Caco-2 (cell line): ENCODE results near the gene AVPI1. TPM values are rescaled to one million over a fixed set of nuclear protein-coding genes. Genes with fewer than 3 reads are reported as not detected.
A peak's percentile ranks its signal among the peaks of the same experiment; 100 is the strongest.

Source experiments
- BruUV-seq: library from RNA; stranded (reverse); fragments of 400-500 nt; replicated peaks from 2 replicates; lab custom pipeline; 2021; lab: Mats Ljungman, UMichigan
- CTCF ChIA-PET: fragments of 300-600 bp; sonication (Branson Sonifier 250); formaldehyde crosslinking; loops from one replicate; lab custom pipeline; 2022; ENCODE audit warnings: antibody characterized with exemption; lab: Charles Lee
- POLR2A ChIA-PET: fragments of 300-600 bp; sonication (Branson Sonifier 250); formaldehyde crosslinking; loops from one replicate; lab custom pipeline; 2022; ENCODE audit warnings: antibody characterized with exemption; lab: Charles Lee
- DNase-seq, 2 experiments: peaks; one replicate each; pipeline versions ENCODE4 v3.0.0 to v3.0.0-alpha.2; 2020 to 2022
- H3K27me3 ChIP-seq: replicated peaks from 2 replicates; pipeline ENCODE4 v1.6.0; 2011; ENCODE audit warnings: low read length; ENCODE audit not compliant: control insufficient read depth, insufficient read depth
- H3K36me3 ChIP-seq: 2 replicates; pipeline ENCODE4 v1.5.1; 2011; ENCODE audit warnings: low read length; ENCODE audit not compliant: control insufficient read depth, insufficient read depth
- H3K4me1 ChIP-seq: fragments of 250-450 bp; sonication (Bioruptor Pico); 2 replicates; pipeline ENCODE4 v1.5.1; 2020; ENCODE audit warnings: mild to moderate bottlenecking
- H3K4me3 ChIP-seq: 2 replicates; pipeline ENCODE4 v1.5.1; 2011; ENCODE audit warnings: low read depth, mild to moderate bottlenecking, control low read depth, low read length
- H3K9me3 ChIP-seq: fragments of 250-450 bp; sonication (Bioruptor Pico); 2 replicates; pipeline ENCODE4 v1.5.1; 2020; ENCODE audit warnings: mild to moderate bottlenecking, moderate library complexity
- H3K27ac Mint-ChIP-seq: one replicate; pipeline ENCODE4 v1.8.0; 2022; ENCODE audit warnings: mixed read lengths; ENCODE audit not compliant: unreplicated experiment
- H3K27me3 Mint-ChIP-seq: one replicate; pipeline ENCODE4 v1.8.0; 2022; ENCODE audit warnings: mixed read lengths; ENCODE audit not compliant: insufficient read depth, unreplicated experiment
- H3K36me3 Mint-ChIP-seq: one replicate; pipeline ENCODE4 v1.8.0; 2022; ENCODE audit warnings: mild to moderate bottlenecking, mixed read lengths; ENCODE audit not compliant: insufficient read depth, unreplicated experiment
- H3K4me1 Mint-ChIP-seq: one replicate; pipeline ENCODE4 v1.8.0; 2022; ENCODE audit warnings: low read depth, mixed read lengths; ENCODE audit not compliant: unreplicated experiment
- H3K4me3 Mint-ChIP-seq: one replicate; pipeline ENCODE4 v1.8.0; 2022; ENCODE audit warnings: mild to moderate bottlenecking, moderate library complexity, mixed read lengths; ENCODE audit not compliant: unreplicated experiment
- H3K9me3 Mint-ChIP-seq: one replicate; pipeline ENCODE4 v1.8.0; 2022; ENCODE audit warnings: mixed read lengths; ENCODE audit not compliant: unreplicated experiment
- intact Hi-C: fragments of 100-400 bp; cut with micrococcal nuclease; formaldehyde crosslinking; loops from one replicate; pipeline ENCODE4 v1.10.0; 2022; ENCODE audit not compliant: unreplicated experiment
- total RNA-seq: library from RNA; stranded (reverse); gene quantifications from 2 replicates; pipeline ENCODE4 v1.2.3, GENCODE V29; 2022
- TF ChIP-seq, protein P1 (sequence below), 2 experiments: fragments of 200-600 bp in 1 of 2; IDR thresholded peaks; 1 replicate in 1 of 2; 2 replicates in 1 of 2; pipeline versions ENCODE4 v1.5.1 to v1.8.0; 2011 to 2022; ENCODE audit warnings: antibody characterized with exemption in 1 of 2, control low read depth in 1 of 2, inconsistent platforms in 1 of 2, low read depth in 1 of 2, low read length in 1 of 2, mild to moderate bottlenecking in 1 of 2, moderate library complexity in 1 of 2; ENCODE audit not compliant: insufficient read depth in 1 of 2, severe bottlenecking in 1 of 2, unreplicated experiment in 1 of 2

Gene AVPI1
- total RNA-seq, 1 experiment from 2014 or later = 17.1 TPM

GRCh38 chr10:97648562-97649404 lies 38.3 kb downstream of the AVPI1 start:
- Histone ChIP-seq H3K27me3 (no peaks in the 10 kb centered on the region), H3K4me1 (peaks cover 13% of the 10 kb centered on the region), H3K36me3 (peaks cover under 1% of the 10 kb centered on the region; the same call in 1 of the 2 replicates), H3K4me3 (no peak overlapping the region), H3K9me3 (no peaks in the 10 kb centered on the region)
- H3K27me3 Mint-ChIP-seq = no peaks in the 10 kb centered on the region
- peak overlapping the region; percentile 2 for H3K4me3 Mint-ChIP-seq
- peaks cover 28% of the 10 kb centered on the region for H3K36me3 Mint-ChIP-seq
- ChIA-PET CTCF (interaction anchor here (0.5 to 0.7 kb wide), 2 partner anchors 9 to 34 kb away, joined by 3 read pairs; no protein-coding TSS in a partner anchor), POLR2A (interaction anchor here (0.7 kb wide), 1 partner anchor 15 kb away, joined by 11 read pairs; no protein-coding TSS in a partner anchor)
- TF ChIP-seq, protein P1, sequence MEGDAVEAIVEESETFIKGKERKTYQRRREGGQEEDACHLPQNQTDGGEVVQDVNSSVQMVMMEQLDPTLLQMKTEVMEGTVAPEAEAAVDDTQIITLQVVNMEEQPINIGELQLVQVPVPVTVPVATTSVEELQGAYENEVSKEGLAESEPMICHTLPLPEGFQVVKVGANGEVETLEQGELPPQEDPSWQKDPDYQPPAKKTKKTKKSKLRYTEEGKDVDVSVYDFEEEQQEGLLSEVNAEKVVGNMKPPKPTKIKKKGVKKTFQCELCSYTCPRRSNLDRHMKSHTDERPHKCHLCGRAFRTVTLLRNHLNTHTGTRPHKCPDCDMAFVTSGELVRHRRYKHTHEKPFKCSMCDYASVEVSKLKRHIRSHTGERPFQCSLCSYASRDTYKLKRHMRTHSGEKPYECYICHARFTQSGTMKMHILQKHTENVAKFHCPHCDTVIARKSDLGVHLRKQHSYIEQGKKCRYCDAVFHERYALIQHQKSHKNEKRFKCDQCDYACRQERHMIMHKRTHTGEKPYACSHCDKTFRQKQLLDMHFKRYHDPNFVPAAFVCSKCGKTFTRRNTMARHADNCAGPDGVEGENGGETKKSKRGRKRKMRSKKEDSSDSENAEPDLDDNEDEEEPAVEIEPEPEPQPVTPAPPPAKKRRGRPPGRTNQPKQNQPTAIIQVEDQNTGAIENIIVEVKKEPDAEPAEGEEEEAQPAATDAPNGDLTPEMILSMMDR (IDR thresholded peaks at IDR 0.05; ENCODE audit: insufficient read depth in 1 of 2, low read depth in 1 of 2, low read length in 1 of 2, severe bottlenecking in 1 of 2, unreplicated experiment in 1 of 2) = no peak
- H3K4me1 Mint-ChIP-seq = peaks cover 13% of the 10 kb centered on the region
- no peaks in the 10 kb centered on the region for H3K9me3 Mint-ChIP-seq
- intact Hi-C loops = loop anchor here (1.0 kb wide), 1 partner anchor 16 kb away; no protein-coding TSS in a partner anchor
- BruUV-seq = no TSS peak
- peak in 1 of 2 experiments; percentile 30 for DNase-seq
- peak overlapping the region; percentile 72 for H3K27ac Mint-ChIP-seq

DNA sequence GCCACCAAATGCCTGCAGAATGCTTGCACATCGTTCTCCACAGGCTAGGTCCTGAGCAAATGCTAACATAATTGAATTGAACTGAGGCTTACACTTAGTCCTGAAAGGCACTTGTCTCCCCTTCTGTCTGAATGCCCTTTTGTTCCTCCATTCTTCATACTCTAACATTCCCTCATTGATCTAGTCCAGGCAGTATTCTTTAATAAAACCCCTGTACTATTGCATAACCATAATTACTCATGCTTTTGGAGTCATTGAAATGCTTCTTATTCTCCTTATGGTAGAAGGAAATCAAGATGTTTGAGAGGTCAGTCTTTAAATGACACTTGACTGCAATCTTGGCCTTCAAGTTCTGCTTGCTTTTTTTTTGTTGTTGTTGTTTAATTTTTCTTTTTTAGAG lies 39.5 kb downstream of the AVPI1 start:
- peaks cover 21% of the 10 kb centered on the region for H3K36me3 Mint-ChIP-seq
- Histone ChIP-seq H3K27me3 (no peaks in the 10 kb centered on the region), H3K4me1 (peaks cover 13% of the 10 kb centered on the region), H3K36me3 (no peaks in the 10 kb centered on the region; the same call in 1 of the 2 replicates), H3K9me3 (no peaks in the 10 kb centered on the region), H3K4me3 (no peak overlapping the region)
- BruUV-seq = no TSS peak
- no peak for DNase-seq
- intact Hi-C loops = no loop called here
- H3K27me3 Mint-ChIP-seq = no peaks in the 10 kb centered on the region
- ChIA-PET CTCF (no interaction called here), POLR2A (interaction anchor here (0.6 kb wide), 1 partner anchor 14 kb away, joined by 5 read pairs; no protein-coding TSS in a partner anchor)
- H3K9me3 Mint-ChIP-seq = no peaks in the 10 kb centered on the region
- no peak overlapping the region for H3K27ac Mint-ChIP-seq
- peaks cover 24% of the 10 kb centered on the region for H3K4me1 Mint-ChIP-seq
- H3K4me3 Mint-ChIP-seq = no peak overlapping the region
- TF ChIP-seq, protein P1 (IDR thresholded peaks at IDR 0.05; ENCODE audit: insufficient read depth in 1 of 2, low read depth in 1 of 2, low read length in 1 of 2, severe bottlenecking in 1 of 2, unreplicated experiment in 1 of 2) = no peak

- H3K4me1 Mint-ChIP-seq = peaks cover 26% of the 10 kb centered on the region
- TF ChIP-seq, protein P1 (IDR thresholded peaks at IDR 0.05; ENCODE audit: insufficient read depth in 1 of 2, low read depth in 1 of 2, low read length in 1 of 2, severe bottlenecking in 1 of 2, unreplicated experiment in 1 of 2) = no peak
- no peaks in the 10 kb centered on the region for H3K27me3 Mint-ChIP-seq
- H3K9me3 Mint-ChIP-seq = no peaks in the 10 kb centered on the region
- H3K27ac Mint-ChIP-seq = no peak overlapping the region
- H3K9me3 ChIP-seq = no peaks in the 10 kb centered on the region
- no peaks in the 10 kb centered on the region for H3K27me3 ChIP-seq
- H3K4me3 Mint-ChIP-seq = no peak overlapping the region
- H3K4me3 ChIP-seq = no peak overlapping the region
- intact Hi-C loops = no loop called here
- no TSS peak for BruUV-seq
- DNase-seq = no peak
- peaks cover 28% of the 10 kb centered on the region for H3K36me3 Mint-ChIP-seq
- H3K36me3 ChIP-seq = no peaks in the 10 kb centered on the region
- H3K4me1 ChIP-seq = peaks cover 18% of the 10 kb centered on the region
- CTCF ChIA-PET = no interaction called here
- POLR2A ChIA-PET = no interaction called here
Measured at GRCh38 chr10:97644936-97645335, 42.1 kb downstream of the AVPI1 start.
